K562 (cell line): ENCODE measurements around the gene SCUBE1. TPM values are rescaled to one million over a fixed set of nuclear protein-coding genes. Genes with fewer than 3 reads are reported as not detected.

Experiments used
- ATAC-seq: fragments of 200-7000 bp; cut with Tn5 transposase; 3 replicates; pipeline ENCODE4 v1.9.1; 2020; ENCODE audit warnings: moderate library complexity
- BruUV-seq: library from RNA; stranded (reverse); fragments of 400-500 nt; replicated peaks from 2 replicates; lab custom pipeline; 2021; lab: Mats Ljungman, UMichigan
- CTCF ChIA-PET: fragments of 300-600 bp; formaldehyde crosslinking; extraction: SDS; loops from one replicate; lab custom pipeline; 2021; ENCODE audit warnings: low intra/inter-chr PET ratio; lab: Yijun Ruan, JAX
- POLR2A ChIA-PET: fragments of 300-600, 350-650 bp; sonication (Branson Sonifier 250); formaldehyde crosslinking; extraction: SDS; loops from one replicate; lab custom pipeline; 2021; ENCODE audit warnings: antibody characterized with exemption, inconsistent platforms; lab: Yijun Ruan, JAX
- DNase-seq, 4 experiments: peaks; one replicate each; pipeline versions ENCODE4 v3.0.0 to v3.0.0-alpha.2; 2011 to 2018; ENCODE audit warnings: low spot score in 3 of 4, mixed read lengths in 3 of 4; ENCODE audit errors: extremely low read depth in 1 of 4
- FAIRE-seq: peaks from 2 replicates; lab custom pipeline; 2011; peaks lifted over from hg19 to GRCh38; lab: Jason Lieb, UNC
- H2AFZ ChIP-seq: 2 replicates; pipeline ENCODE4 v1.6.0; 2011; ENCODE audit warnings: low read depth, low read length, control low read depth, inconsistent platforms
- H3K27ac ChIP-seq: fragments of 200-600 bp; 3 replicates; pipeline ENCODE4 v1.8.0; 2011; ENCODE audit warnings: low read depth, mild to moderate bottlenecking, control low read depth, inconsistent platforms, low read length, moderate library complexity, mixed read lengths; ENCODE audit errors: extremely low read depth
- H3K27me3 ChIP-seq, 2 experiments: fragments of 300-600 bp in 1 of 2; 2 replicates in 1 of 2; 3 replicates in 1 of 2; pipeline versions ENCODE4 v1.6.0 to v1.8.0; 2011; ENCODE audit warnings: inconsistent platforms in 2 of 2, low read length in 2 of 2, mild to moderate bottlenecking in 1 of 2, mixed read lengths in 1 of 2, moderate library complexity in 1 of 2; ENCODE audit not compliant: control insufficient read depth in 2 of 2, insufficient read depth in 2 of 2
- H3K36me3 ChIP-seq: fragments of 300-600 bp; 3 replicates; pipeline ENCODE4 v1.8.0; 2011; ENCODE audit warnings: mild to moderate bottlenecking, low read length, inconsistent platforms; ENCODE audit not compliant: control insufficient read depth, insufficient read depth
- H3K4me1 ChIP-seq, 2 experiments: fragments of 200-600 bp in 1 of 2; replicated peaks in 1 of 2; 2 replicates in 1 of 2; 3 replicates in 1 of 2; pipeline versions ENCODE4 v1.5.1 to v1.8.0; 2011; ENCODE audit warnings: inconsistent platforms in 2 of 2, low read length in 2 of 2, mild to moderate bottlenecking in 1 of 2, mixed read lengths in 1 of 2, moderate library complexity in 1 of 2; ENCODE audit not compliant: control insufficient read depth in 2 of 2, insufficient read depth in 2 of 2
- H3K4me2 ChIP-seq: 2 replicates; pipeline ENCODE4 v1.6.1; 2011; ENCODE audit warnings: low read length, control low read depth, inconsistent platforms, mixed read lengths; ENCODE audit not compliant: insufficient read depth
- H3K4me3 ChIP-seq: fragments of 200-600 bp; sonication (generic), shearing (Covaris generic); 2 replicates; pipeline ENCODE4 v1.5.1; 2016; ENCODE audit warnings: control low read depth, inconsistent platforms
- H3K79me2 ChIP-seq: fragments of 200-600 bp; 3 replicates; pipeline ENCODE4 v1.8.0; 2011; ENCODE audit warnings: low read length, inconsistent platforms; ENCODE audit not compliant: control insufficient read depth, insufficient read depth
- H3K9ac ChIP-seq, 2 experiments: 2 replicates each; pipeline versions ENCODE4 v1.6.0 to v1.6.1; 2011; ENCODE audit warnings: low read depth in 2 of 2, low read length in 2 of 2, control low read depth in 1 of 2, inconsistent platforms in 1 of 2, mild to moderate bottlenecking in 1 of 2, mixed read lengths in 1 of 2; ENCODE audit not compliant: insufficient read depth in 1 of 2
- H3K9me1 ChIP-seq: one replicate; pipeline ENCODE4 v1.6.0; 2011; ENCODE audit warnings: inconsistent platforms, mild to moderate bottlenecking, low read length, moderate library complexity; ENCODE audit not compliant: control insufficient read depth, insufficient read depth
- H3K9me3 ChIP-seq: replicated peaks from 2 replicates; pipeline ENCODE4 v1.5.1; 2011; ENCODE audit warnings: low read depth, low read length, inconsistent platforms; ENCODE audit not compliant: control insufficient read depth, insufficient read depth
- H4K20me1 ChIP-seq: replicated peaks from 2 replicates; pipeline ENCODE4 v1.6.1; 2011; ENCODE audit warnings: low read length, inconsistent platforms, mixed read lengths; ENCODE audit not compliant: control insufficient read depth, insufficient read depth
- CTBP1 ChIP-seq: fragments of 450-650 bp; IDR thresholded peaks from 2 replicates; pipeline ENCODE4 v1.6.1; 2016; ENCODE audit warnings: borderline replicate concordance
- DACH1 ChIP-seq: fragments of 450-650 bp; IDR thresholded peaks from 2 replicates; pipeline ENCODE4 v1.6.1; 2018; ENCODE audit not compliant: partially characterized antibody
- EGR1 ChIP-seq: fragments of 450-650 bp; conservative IDR thresholded peaks from 2 replicates; pipeline ENCODE4 v1.6.1; 2017; ENCODE audit warnings: mild to moderate bottlenecking
- ETV5 ChIP-seq: sonication (generic); formaldehyde crosslinking; IDR thresholded peaks from 2 replicates; pipeline ENCODE4 v1.4.0; 2020; ENCODE audit warnings: low read depth, mild to moderate bottlenecking, missing genetic modification reagents
- GABPA ChIP-seq: fragments of 200-800 bp; sonication (Bioruptor generic); conservative IDR thresholded peaks from 2 replicates; pipeline ENCODE4 v1.6.1; 2016; ENCODE audit warnings: low read depth, missing genetic modification characterization, missing compliant biosample characterization
- HLTF ChIP-seq: fragments of 450-650 bp; IDR thresholded peaks from 2 replicates; pipeline ENCODE4 v1.6.1; 2016
- KLF1 ChIP-seq: fragments of 450-650 bp; IDR thresholded peaks from 2 replicates; pipeline ENCODE4 v1.6.1; 2016; ENCODE audit warnings: missing genetic modification characterization, missing compliant biosample characterization
- RBM17 ChIP-seq: fragments of 200-400 bp; formaldehyde crosslinking; IDR thresholded peaks from 2 replicates; pipeline ENCODE4 v1.6.1; 2017; ENCODE audit warnings: low read depth, mild to moderate bottlenecking, low read length, borderline replicate concordance
- ZBTB17 ChIP-seq: fragments of 450-650 bp; formaldehyde crosslinking; IDR thresholded peaks from 2 replicates; pipeline ENCODE4 v1.4.0; 2020; ENCODE audit warnings: mild to moderate bottlenecking
- ZC3H4 ChIP-seq: sonication (generic); formaldehyde crosslinking; IDR thresholded peaks from 2 replicates; pipeline ENCODE4 v1.9.0; 2021; ENCODE audit warnings: missing genetic modification reagents, borderline replicate concordance
- WGBS: fragments of 100-300 bp; shearing (Covaris generic); methylation state at CpG from one replicate; pipeline ENCODE4 v1.1.6; 2016; ENCODE audit warnings: low coverage, mixed read lengths; ENCODE audit not compliant: insufficient coverage; ENCODE audit errors: missing lambda C conversion rate; 5-methylcytosine and 5-hydroxymethylcytosine counted together
- in situ Hi-C: fragments of 300-500 bp; cut with MboI; formaldehyde crosslinking; loops from 4 replicates; pipeline ENCODE4 v1.15.0; 2018; ENCODE audit warnings: inconsistent platforms, mixed read lengths
- intact Hi-C: fragments of 100-400 bp; cut with micrococcal nuclease; formaldehyde crosslinking; loops from 2 replicates; pipeline ENCODE4 v1.14.2; 2022
- polyA plus RNA-seq, 8 experiments: library from polyadenylated mRNA; depleted of rRNA in 4 of 8; stranded (reverse) in 5 of 8; unstranded in 3 of 8; fragments of >200 nt; fragmentation: Nextera tagmentation in 2 of 8; fragmentation: Illumina TruSeq in 1 of 8; extraction: Ambion mirVana in 2 of 8; extraction: Trizol in 1 of 8; gene quantifications; 2 replicates each; pipeline versions ENCODE4 v1.2.1 to v1.2.3, GENCODE V29; 2011 to 2014; ENCODE audit warnings: inconsistent platforms in 1 of 8, missing spikeins in 1 of 8
- total RNA-seq, 7 experiments: library from RNA; depleted of rRNA in 6 of 7; stranded (reverse); fragments of >200 nt in 6 of 7; fragmentation: Illumina TruSeq in 2 of 7; extraction: Trizol in 2 of 7; gene quantifications; 2 replicates each; pipeline versions ENCODE4 v1.2.1 to v1.2.3, GENCODE V29; 2011 to 2021; ENCODE audit warnings: low replicate concordance in 1 of 7
- TF ChIP-seq, protein P1 (sequence below): fragments of 450-650 bp; IDR thresholded peaks from 2 replicates; pipeline ENCODE4 v1.6.1; 2014; ENCODE audit warnings: low read depth, mild to moderate bottlenecking, moderate library complexity, borderline replicate concordance
- TF ChIP-seq, protein P2 (sequence below): sonication (generic); formaldehyde crosslinking; IDR thresholded peaks from 2 replicates; pipeline ENCODE4 v1.8.0; 2022; ENCODE audit warnings: mild to moderate bottlenecking, missing genetic modification reagents, borderline replicate concordance
- TF ChIP-seq, protein P3 (sequence below): fragments of 200-800 bp; sonication (Bioruptor generic); IDR thresholded peaks from 2 replicates; pipeline ENCODE4 v1.6.1; 2017; ENCODE audit warnings: missing genetic modification characterization, missing compliant biosample characterization
- TF ChIP-seq, protein P4 (sequence below): fragments of 250-450 bp; sonication (Bioruptor Pico); IDR thresholded peaks from 2 replicates; pipeline ENCODE4 v1.8.0; 2021; ENCODE audit warnings: moderate library complexity, mild to moderate bottlenecking, inconsistent platforms

SCUBE1 gene
- total and polyA plus RNA-seq, 9 of the 15 experiments (the other 6 are each of a cell fraction or from before 2014, with no cell fraction given) = 0.03 to 0.47 (median 0.29) TPM; not detected in 6

DNA sequence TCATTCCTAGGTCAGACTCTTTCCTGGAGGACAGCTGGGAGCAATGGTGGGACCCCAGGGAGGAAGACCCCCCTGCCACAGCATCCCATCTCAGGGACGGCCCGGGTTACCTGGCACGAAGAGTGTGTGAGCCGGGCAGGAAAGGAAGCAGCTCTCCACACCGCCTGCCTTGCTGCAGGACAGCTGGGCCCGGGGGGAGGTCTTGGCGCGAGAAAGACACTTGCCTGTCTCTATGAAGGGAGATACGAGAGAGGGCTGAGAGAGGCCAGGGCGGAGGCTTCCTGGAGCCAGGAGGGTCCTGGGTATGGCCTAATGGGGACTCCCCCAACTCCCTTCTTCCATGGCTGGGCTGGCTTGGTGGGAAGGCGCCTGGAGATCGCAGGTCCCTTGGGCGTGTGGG, 120.2 kb downstream of the SCUBE1 start (continued):
- TF ChIP-seq, protein P1, sequence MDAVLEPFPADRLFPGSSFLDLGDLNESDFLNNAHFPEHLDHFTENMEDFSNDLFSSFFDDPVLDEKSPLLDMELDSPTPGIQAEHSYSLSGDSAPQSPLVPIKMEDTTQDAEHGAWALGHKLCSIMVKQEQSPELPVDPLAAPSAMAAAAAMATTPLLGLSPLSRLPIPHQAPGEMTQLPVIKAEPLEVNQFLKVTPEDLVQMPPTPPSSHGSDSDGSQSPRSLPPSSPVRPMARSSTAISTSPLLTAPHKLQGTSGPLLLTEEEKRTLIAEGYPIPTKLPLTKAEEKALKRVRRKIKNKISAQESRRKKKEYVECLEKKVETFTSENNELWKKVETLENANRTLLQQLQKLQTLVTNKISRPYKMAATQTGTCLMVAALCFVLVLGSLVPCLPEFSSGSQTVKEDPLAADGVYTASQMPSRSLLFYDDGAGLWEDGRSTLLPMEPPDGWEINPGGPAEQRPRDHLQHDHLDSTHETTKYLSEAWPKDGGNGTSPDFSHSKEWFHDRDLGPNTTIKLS = no peak
- TF ChIP-seq HLTF (no peak), ZBTB17 (CRISPR knock-in tag) (no peak), ZC3H4 (CRISPR knock-in tag) (no peak), DACH1 (no peak)
- TF ChIP-seq, protein P2, sequence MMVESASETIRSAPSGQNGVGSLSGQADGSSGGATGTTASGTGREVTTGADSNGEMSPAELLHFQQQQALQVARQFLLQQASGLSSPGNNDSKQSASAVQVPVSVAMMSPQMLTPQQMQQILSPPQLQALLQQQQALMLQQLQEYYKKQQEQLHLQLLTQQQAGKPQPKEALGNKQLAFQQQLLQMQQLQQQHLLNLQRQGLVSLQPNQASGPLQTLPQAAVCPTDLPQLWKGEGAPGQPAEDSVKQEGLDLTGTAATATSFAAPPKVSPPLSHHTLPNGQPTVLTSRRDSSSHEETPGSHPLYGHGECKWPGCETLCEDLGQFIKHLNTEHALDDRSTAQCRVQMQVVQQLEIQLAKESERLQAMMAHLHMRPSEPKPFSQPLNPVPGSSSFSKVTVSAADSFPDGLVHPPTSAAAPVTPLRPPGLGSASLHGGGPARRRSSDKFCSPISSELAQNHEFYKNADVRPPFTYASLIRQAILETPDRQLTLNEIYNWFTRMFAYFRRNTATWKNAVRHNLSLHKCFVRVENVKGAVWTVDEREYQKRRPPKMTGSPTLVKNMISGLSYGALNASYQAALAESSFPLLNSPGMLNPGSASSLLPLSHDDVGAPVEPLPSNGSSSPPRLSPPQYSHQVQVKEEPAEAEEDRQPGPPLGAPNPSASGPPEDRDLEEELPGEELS = no peak

DNA sequence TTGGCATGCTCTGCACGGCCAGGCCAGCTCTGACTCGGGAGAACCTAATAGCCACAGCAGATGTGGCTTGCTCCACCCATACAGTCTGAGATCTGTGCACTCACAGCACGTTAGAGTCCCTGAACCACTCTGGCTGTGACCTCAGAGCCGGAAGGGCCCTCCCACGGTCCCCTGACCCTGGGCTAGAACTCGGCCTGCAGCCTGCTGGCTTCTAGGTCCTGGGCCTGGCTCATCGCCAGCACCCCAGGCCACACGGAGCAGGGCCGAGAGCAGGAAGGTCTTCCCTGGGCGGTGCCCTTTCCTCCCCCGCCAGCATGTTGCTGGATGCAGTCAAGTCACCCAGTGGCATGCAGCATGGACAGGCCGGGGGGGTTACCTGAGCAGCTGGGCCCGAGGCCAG, 120.9 kb downstream of the SCUBE1 start:
- ChIA-PET CTCF (no interaction called here), POLR2A (interaction anchor here (0.6 kb wide), 1 partner anchor 202 kb away, joined by 3 read pairs; no protein-coding TSS in a partner anchor)
- Histone ChIP-seq H3K27ac (no peak overlapping the region), H3K4me2 (no peak overlapping the region), H3K79me2 (no peaks in the 10 kb centered on the region), H3K4me3 (no peak overlapping the region), H3K9ac (peak overlapping the region in 1 of 2 experiments; percentile 28; a peak in 1 of 4 replicates), H3K36me3 (no peaks in the 10 kb centered on the region), H4K20me1 (no peaks in the 10 kb centered on the region), H3K4me1 (peaks cover 4 to 52% of the 10 kb centered on the region in 2 experiments; a peak in 4 of 5 replicates), H3K27me3 (0 out of 5 replicates have a peak, but pooled peaks cover 0 to 4% of the 10 kb centered on the region in 2 experiments), H3K9me3 (no peaks in the 10 kb centered on the region), H3K9me1 (no peaks in the 10 kb centered on the region), H2AFZ (peak overlapping the region; percentile 48)
- BruUV-seq = no TSS peak
- 10% methylated on average over 4 of the region's 13 CpGs for WGBS
- intact Hi-C loops = no loop called here
- peak; percentile 79 for ATAC-seq
- in situ Hi-C loops = no loop called here
- FAIRE-seq = peak; percentile 42
- peak; percentile 52 to 73 (median 69) for DNase-seq
- TF ChIP-seq ETV5 (CRISPR knock-in tag) (0 out of 2 replicates have a peak, but pooled peaks have one; percentile 52), GABPA (0 out of 2 replicates have a peak, but pooled peaks have one; percentile 28), KLF1 (tag) (0 out of 2 replicates have a peak, but pooled peaks have one; percentile 30), CTBP1 (peak; percentile 14; the same call in 1 of the 2 replicates), EGR1 (peak; percentile 43), RBM17 (no peak)
- TF ChIP-seq, protein P3, sequence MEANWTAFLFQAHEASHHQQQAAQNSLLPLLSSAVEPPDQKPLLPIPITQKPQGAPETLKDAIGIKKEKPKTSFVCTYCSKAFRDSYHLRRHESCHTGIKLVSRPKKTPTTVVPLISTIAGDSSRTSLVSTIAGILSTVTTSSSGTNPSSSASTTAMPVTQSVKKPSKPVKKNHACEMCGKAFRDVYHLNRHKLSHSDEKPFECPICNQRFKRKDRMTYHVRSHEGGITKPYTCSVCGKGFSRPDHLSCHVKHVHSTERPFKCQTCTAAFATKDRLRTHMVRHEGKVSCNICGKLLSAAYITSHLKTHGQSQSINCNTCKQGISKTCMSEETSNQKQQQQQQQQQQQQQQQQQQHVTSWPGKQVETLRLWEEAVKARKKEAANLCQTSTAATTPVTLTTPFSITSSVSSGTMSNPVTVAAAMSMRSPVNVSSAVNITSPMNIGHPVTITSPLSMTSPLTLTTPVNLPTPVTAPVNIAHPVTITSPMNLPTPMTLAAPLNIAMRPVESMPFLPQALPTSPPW = peak; percentile 53
- TF ChIP-seq, protein P4, sequence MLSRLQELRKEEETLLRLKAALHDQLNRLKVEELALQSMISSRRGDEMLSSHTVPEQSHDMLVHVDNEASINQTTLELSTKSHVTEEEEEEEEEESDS = no peak
